ENCODE data around the gene FGFR2.

GRCh38 chr10:121530481-121531075 lies 67.7 kb downstream of the FGFR2 start:
- TF ChIP-seq, protein P1, sequence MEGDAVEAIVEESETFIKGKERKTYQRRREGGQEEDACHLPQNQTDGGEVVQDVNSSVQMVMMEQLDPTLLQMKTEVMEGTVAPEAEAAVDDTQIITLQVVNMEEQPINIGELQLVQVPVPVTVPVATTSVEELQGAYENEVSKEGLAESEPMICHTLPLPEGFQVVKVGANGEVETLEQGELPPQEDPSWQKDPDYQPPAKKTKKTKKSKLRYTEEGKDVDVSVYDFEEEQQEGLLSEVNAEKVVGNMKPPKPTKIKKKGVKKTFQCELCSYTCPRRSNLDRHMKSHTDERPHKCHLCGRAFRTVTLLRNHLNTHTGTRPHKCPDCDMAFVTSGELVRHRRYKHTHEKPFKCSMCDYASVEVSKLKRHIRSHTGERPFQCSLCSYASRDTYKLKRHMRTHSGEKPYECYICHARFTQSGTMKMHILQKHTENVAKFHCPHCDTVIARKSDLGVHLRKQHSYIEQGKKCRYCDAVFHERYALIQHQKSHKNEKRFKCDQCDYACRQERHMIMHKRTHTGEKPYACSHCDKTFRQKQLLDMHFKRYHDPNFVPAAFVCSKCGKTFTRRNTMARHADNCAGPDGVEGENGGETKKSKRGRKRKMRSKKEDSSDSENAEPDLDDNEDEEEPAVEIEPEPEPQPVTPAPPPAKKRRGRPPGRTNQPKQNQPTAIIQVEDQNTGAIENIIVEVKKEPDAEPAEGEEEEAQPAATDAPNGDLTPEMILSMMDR (IDR thresholded peaks at IDR 0.05), result no peak
- no peak for TF ChIP-seq POLR2AphosphoS5 (IDR thresholded peaks at IDR 0.05)
- no peak for TF ChIP-seq POLR2A (IDR thresholded peaks at IDR 0.05)

Data from breast epithelium (tissue), 3 donors.